Breast epithelium (tissue), 3 donors: ENCODE results near the gene ALMS1.
"Not testable (repeated sequence)": the region's sequence is repeated elsewhere in the genome, so short reads cannot be mapped to it uniquely, and the experiment has no call there.

ENCODE experiments used
- CTCF ChIP-seq, 3 donors: fragments of 450-650 bp; IDR thresholded peaks; one replicate each; pipeline ENCODE4 v1.5.1; 2016 to 2017; ENCODE audit warnings: antibody characterized with exemption in 3 of 3, mild to moderate bottlenecking in 3 of 3, moderate library complexity in 3 of 3
- POLR2A ChIP-seq: fragments of 450-650 bp; IDR thresholded peaks from one replicate; pipeline ENCODE4 v1.6.1; 2016; ENCODE audit warnings: antibody characterized with exemption, mild to moderate bottlenecking, moderate library complexity
- POLR2AphosphoS5 ChIP-seq, 3 donors: sonication (generic); formaldehyde crosslinking; IDR thresholded peaks; one replicate each; pipeline ENCODE4 v1.6.1; 2017; ENCODE audit warnings: antibody characterized with exemption in 3 of 3

GRCh38 chr2:73624036-73624435, 238.4 kb downstream of the ALMS1 start:
- not testable (repeated sequence) for TF ChIP-seq CTCF (IDR thresholded peaks at IDR 0.05); POLR2A; POLR2AphosphoS5 (IDR thresholded peaks at IDR 0.05)
